Parathyroid adenoma (tissue), 2 donors: Measurements from ENCODE around the gene NACC1.

Source experiments
- H2AFZ ChIP-seq: fragments of 300-600 bp; sonication (generic); one replicate; pipeline ENCODE4 v1.7.0; 2017; ENCODE audit warnings: antibody characterized with exemption, mild to moderate bottlenecking
- H3K27ac ChIP-seq: fragments of 300-600 bp; sonication (generic); one replicate; pipeline ENCODE4 v1.7.0; 2017
- H3K27me3 ChIP-seq: fragments of 300-600 bp; sonication (generic); one replicate; pipeline ENCODE4 v1.7.0; 2017; ENCODE audit warnings: low read length; ENCODE audit not compliant: control insufficient read depth, insufficient read depth
- H3K36me3 ChIP-seq: fragments of 300-600 bp; sonication (generic); one replicate; pipeline ENCODE4 v1.7.0; 2017; ENCODE audit warnings: low read length; ENCODE audit not compliant: control insufficient read depth, insufficient read depth
- H3K4me1 ChIP-seq: fragments of 300-600 bp; sonication (generic); one replicate; pipeline ENCODE4 v1.7.0; 2017; ENCODE audit warnings: control low read depth
- H3K4me2 ChIP-seq: fragments of 300-600 bp; sonication (generic); one replicate; pipeline ENCODE4 v1.7.0; 2017; ENCODE audit warnings: low read length
- H3K4me3 ChIP-seq: fragments of 300-600 bp; sonication (generic); one replicate; pipeline ENCODE4 v1.7.0; 2017; ENCODE audit warnings: low read depth, low read length
- H3K79me2 ChIP-seq: fragments of 300-600 bp; sonication (generic); one replicate; pipeline ENCODE4 v1.7.0; 2017; ENCODE audit warnings: control low read depth
- H3K9ac ChIP-seq: fragments of 300-600 bp; sonication (generic); one replicate; pipeline ENCODE4 v1.7.0; 2017; ENCODE audit warnings: mild to moderate bottlenecking
- H3K9me3 ChIP-seq: fragments of 300-600 bp; sonication (generic); one replicate; pipeline ENCODE4 v1.7.0; 2017; ENCODE audit warnings: low read length; ENCODE audit not compliant: control insufficient read depth
- CTCF ChIP-seq: fragments of 300-600 bp; sonication (generic); IDR thresholded peaks from one replicate; pipeline ENCODE4 v1.7.0; 2017; ENCODE audit warnings: antibody characterized with exemption, mild to moderate bottlenecking
- donor health status: primary hyperparathyroidism.

NACC1 gene

GRCh38 chr19:13154911-13155471 lies 36.9 kb downstream of the NACC1 start:
- Histone ChIP-seq H3K4me3 (peak overlapping the region; percentile 98), H3K9ac (peak overlapping the region; percentile 96), H3K4me2 (peak overlapping the region; percentile 99), H3K79me2 (peaks cover 13% of the 10 kb centered on the region), H2AFZ (no peak overlapping the region), H3K4me1 (peaks cover 12% of the 10 kb centered on the region), H3K36me3 (peaks cover 3% of the 10 kb centered on the region), H3K27me3 (no peaks in the 10 kb centered on the region), H3K27ac (peak overlapping the region; percentile 100), H3K9me3 (no peaks in the 10 kb centered on the region)
- TF ChIP-seq CTCF, result no peak

GRCh38 chr19:13155472-13156359 lies 37.7 kb downstream of the NACC1 start:
- no peak for TF ChIP-seq CTCF
- peak overlapping the region; percentile 99 for H3K4me2 ChIP-seq
- H3K4me3 ChIP-seq, result peak overlapping the region; percentile 98
- H3K9ac ChIP-seq, result peak overlapping the region; percentile 79
- H3K27me3 ChIP-seq, result no peaks in the 10 kb centered on the region
- H3K4me1 ChIP-seq, result peaks cover 12% of the 10 kb centered on the region
- H3K36me3 ChIP-seq, result peaks cover 3% of the 10 kb centered on the region
- peak overlapping the region; percentile 100 for H3K27ac ChIP-seq
- peaks cover 10% of the 10 kb centered on the region for H3K79me2 ChIP-seq
- H2AFZ ChIP-seq, result peak overlapping the region; percentile 65
- H3K9me3 ChIP-seq, result no peaks in the 10 kb centered on the region

- Histone ChIP-seq H3K27ac (no peak overlapping the region), H3K9me3 (no peaks in the 10 kb centered on the region), H3K27me3 (no peaks in the 10 kb centered on the region), H3K4me2 (no peak overlapping the region), H3K9ac (no peak overlapping the region), H3K4me1 (peaks cover 28% of the 10 kb centered on the region), H3K79me2 (no peaks in the 10 kb centered on the region), H3K36me3 (no peaks in the 10 kb centered on the region), H3K4me3 (no peak overlapping the region), H2AFZ (no peak overlapping the region)
- TF ChIP-seq CTCF, result no peak
These were observed 41.6 kb downstream of the NACC1 start for GRCh38 chr19:13159713-13160112.

- H3K4me1 ChIP-seq, result peaks cover 29% of the 10 kb centered on the region
- H3K9me3 ChIP-seq, result no peaks in the 10 kb centered on the region
- H3K9ac ChIP-seq, result no peak overlapping the region
- H3K79me2 ChIP-seq, result no peaks in the 10 kb centered on the region
- no peaks in the 10 kb centered on the region for H3K27me3 ChIP-seq
- no peak overlapping the region for H3K27ac ChIP-seq
- TF ChIP-seq CTCF, result no peak
- H3K4me2 ChIP-seq, result no peak overlapping the region
- H3K4me3 ChIP-seq, result no peak overlapping the region
- H3K36me3 ChIP-seq, result no peaks in the 10 kb centered on the region
- no peak overlapping the region for H2AFZ ChIP-seq
These were observed 42.5 kb downstream of the NACC1 start for GRCh38 chr19:13160557-13160956.
